Activated naive CD4-positive, alpha-beta T cell treated with Interleukin-2 at 50 U/mL for 16 hours (primary cell): ENCODE measurements around the gene PGBD1.
A peak's percentile ranks its signal among the peaks of the same experiment; 100 is the strongest.

ENCODE experiments used
- DNase-seq: peaks from one replicate; pipeline ENCODE4 v3.0.0-alpha.2; 2020

The PGBD1 gene

DNA sequence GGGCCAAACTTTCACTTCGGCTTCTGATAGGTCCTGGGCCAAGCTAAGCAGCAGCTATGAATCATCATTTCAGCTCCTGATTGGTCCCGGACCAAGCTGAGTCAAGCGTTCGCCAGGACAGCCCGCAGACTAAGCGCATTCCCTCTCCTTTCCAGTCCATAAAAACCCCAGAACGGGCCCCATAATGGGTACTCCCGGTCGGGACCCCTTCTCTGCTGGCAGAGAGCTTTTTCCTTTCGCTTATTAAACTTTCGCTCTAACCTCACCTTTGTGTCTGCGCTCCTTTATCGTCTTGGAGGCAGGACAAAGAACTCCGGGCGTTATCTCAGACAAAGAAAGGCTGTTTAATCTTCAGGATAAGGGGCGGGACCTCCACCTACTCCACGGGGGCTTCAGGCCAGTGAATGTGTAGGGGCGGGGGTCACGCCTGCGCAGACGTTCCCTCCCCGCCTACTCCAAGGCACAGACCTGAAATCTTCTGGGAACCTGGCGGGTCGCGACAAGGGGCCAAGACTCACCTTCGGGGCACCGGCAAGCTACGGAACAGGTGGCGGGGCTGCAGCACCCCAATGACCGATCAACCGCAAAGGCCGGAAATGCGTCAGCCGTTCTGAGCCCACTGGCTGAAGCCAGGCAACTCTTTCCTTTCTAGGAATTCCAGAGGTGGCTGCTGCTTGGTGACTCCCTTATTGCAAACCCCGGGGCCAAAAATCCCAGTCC lies 54.4 kb downstream of the PGBD1 start, which contains the start of gene ZSCAN31:
Gene ZSCAN31 (minus strand): TSS at position 585 of the 720 bp plus-strand sequence. CDS start 6,465 bp downstream, outside the sequence.
- peak; percentile 80 for DNase-seq

DNA sequence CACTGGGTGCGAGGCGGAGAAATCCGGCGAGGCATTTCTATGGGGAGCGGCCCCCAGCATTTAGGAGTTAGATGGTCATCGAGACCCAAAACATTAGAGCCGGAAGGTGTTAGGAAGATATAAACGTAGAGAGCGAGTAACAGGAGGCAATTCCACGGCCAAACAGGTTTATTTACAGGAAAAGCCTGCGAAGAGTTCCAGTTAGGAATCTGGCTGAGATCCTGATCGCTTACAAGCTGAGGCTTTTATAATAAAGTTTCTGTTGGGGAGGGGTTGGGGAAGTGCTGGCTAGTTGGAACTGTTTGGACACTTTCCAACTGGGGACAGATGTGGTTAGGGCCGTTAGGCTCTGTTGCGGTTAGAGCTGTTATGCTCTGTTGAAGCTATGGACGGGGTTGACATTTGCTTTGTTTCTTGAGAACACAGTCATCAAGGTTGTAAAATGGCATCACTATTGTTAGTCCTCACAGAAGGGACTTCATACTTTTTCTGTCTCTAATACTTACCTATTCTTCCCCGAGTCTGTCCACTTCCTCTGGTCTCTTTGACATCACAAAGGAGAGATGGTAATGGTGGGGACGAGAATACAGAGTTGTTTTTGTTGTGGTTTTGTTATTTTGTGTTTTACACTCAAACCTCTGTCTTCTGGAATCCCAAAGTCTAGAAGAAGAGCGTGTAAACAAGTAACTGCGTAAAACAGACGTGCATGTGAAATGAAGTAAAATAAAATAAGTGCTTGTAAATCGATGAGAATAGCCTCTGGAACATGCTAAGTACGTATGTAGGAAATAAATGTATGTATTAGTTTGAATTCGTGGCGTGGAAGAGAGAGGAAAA lies 55.1 kb downstream of the PGBD1 start:
- peak; percentile 7 for DNase-seq

DNA sequence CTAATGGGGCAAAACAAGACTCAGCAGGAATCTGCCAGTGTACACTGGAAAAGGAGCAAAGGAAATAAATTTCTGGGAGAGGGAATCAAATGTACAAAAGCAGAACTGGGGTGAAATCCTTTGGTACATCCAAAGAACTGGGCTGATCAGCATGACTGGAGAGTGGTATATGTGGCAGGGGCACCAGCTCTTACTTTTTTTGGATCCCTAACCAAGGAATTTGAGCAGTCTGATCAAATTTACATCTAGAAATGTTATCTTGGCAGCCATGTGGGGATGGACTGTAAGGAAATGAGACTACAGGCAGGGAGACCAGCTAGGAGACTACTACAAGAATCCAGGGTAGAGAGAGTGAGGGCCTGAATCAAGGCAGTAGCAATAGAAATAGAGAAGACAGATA lies 55.7 kb downstream of the PGBD1 start:
- DNase-seq = no peak

DNA sequence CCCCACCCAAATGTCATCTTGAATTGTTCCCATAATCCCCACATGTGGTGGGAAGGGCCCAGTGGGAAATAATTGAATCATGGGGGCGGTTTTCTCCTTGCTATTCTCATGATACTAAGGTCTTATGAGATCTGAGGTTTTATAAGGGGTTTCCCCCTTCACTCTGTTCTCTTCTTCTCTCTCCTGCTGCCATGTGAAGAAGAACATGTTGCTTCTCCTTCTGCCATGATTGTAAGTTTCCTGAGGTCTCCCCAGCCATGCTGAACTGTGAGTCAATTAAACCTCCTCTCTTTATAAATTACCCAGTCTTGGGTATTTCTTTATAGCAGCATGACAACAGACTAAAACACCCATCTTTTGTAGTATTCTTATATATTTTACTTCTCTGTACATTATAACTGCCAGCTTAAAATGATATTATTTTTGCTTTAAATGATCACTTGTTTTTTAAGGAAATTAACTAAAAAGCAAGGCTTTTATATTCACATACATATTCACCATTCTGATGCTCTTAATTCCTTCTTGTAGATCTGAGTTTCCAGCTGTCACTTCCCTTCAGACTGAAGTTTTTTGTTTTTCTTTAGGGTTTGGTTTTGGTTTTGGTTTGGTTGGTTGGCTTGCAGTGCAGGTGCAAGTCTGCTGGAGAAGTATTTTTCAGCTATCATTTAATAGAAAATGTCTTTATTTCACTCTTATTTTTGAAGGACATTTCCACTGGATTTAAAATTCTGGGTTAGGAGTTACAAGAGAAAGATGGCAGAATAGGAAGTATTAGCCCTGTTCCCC lies 59.1 kb downstream of the PGBD1 start:
- no peak for DNase-seq

DNA sequence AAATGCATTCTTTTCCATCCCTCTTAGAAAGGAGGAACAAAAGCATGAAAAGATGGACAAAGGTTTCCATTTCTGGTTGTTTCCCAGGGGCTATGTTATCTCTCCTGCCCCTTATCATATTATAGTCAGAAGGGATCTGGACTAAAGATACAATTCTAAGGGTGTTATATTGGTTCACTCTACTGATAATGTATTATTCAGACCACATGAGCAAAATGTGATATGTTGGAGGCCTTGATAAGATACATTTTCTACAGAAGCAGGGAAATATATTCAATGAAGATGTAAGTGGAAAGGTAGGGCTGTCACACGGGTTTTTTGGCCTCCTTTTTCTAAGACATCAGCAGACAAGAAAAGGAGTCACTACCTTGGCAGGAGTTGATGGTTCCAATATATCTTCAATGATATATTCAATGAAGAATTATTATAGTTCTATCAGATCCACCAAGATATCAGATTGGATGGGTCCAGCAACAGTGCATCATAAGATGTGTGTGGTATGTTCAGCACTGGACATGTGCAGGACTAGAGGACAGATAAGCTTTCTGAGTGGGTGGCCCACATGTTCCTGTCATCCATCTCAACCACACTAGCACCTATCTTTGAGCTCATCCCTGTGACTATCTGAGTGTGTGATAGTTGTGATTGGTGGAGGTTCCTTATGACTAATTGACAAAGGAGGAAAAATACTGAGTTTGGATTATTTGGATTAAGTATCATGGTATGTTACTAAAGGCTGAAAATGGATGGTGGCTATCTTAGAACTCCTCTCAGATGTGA lies 62.7 kb downstream of the PGBD1 start:
- no peak for DNase-seq

DNA sequence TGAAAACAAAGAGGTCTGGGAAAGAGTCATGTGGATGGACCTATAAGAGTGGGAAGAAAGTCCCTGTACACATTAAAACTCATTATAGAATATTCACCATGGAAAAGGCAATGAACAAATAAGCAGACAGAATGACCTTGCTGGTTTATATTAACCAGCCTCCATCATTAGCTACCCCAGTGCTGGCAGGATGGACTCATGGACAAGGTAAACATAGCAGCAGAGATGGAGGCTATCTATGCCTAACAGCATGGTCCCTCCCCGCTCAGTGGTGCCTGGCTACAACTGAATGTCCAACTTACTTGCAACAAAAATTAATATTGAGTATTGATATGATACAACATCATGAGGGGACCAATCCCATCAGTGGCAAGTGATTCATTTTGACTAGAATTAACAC lies 63.8 kb downstream of the PGBD1 start:
- no peak for DNase-seq

DNA sequence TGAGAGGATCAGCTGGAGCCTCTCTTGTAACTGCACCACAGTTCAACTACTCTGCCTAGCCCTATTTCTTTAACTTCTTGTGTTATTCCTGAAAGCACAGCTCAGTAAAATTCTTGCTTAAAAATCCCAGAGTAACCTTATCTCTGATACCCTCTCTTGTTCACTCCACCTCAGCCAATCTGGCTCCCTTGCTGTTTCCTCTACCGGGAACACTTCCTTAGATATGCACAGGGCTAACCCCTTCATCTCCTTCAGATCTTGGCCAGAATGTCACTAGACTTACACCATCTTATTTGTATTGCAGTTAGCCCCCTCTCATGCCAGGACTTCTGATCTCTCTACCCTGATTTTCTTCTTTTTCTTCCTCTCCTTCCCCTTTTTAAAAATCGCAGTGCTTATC lies 65.7 kb downstream of the PGBD1 start:
- DNase-seq = no peak

DNA sequence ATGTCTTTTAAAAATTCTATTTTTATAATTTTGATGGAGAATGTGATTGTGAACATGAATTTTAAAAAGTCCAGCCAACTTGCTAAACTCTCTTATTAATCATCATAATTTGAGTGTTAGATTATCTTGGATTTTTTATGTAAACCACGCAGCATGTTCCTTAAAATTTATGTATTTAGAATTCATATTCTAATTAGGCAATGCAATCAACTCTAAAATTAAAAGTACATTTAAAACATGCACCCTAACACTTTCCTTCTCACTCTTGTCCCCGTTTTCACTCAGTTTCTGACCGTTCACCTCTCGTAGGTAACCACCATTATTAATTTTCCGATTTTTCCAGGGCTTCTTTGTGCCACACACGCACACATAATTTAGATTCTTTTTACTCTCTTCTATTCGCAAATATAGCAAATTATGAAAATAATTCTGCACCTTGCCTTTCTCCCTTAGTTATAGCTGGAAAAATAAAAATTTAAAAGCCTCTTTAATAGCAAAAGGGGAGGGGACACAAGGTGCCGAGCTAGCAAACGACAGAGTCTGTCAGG lies 68.0 kb downstream of the PGBD1 start:
- no peak for DNase-seq

DNA sequence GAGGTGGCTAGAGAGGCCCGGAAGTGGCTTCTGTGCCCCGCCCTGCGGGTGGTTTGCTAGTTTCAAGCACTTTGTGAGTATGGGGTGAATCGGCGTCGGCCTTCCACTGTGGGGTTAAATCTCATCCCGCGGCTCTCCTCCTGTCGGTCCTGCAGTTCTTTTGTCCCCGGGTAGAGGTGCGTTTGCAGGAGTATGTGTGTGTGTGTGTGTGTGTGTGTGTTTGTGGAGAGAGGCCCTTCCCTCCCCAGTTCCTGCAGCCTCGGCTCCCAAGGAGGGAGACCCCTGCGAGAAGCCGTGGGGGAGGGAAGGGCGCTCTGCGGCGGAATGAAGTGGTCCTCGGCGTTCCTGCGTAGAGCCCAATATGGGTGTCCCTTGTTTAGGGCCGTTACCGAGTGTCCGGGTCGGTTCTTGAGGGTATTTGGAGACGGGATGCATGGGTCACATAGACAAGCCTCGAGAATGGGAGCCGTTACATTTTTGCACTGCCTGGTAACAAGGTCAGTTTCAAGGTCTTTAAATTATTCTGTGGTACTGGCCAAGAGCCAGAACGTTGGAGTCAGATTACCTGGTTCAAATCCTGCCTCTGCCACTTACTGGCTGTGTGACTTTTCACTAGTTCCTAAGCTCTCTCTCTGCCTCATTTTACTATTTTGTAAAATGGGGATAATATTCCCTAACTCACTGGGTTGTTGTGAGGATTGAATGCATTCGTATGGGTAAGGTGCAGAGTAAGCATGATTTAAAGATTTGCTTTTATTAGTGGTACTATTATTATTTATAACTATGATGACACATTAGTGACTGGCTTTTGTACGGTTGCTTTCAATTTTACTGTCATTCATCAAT lies 68.7 kb downstream of the PGBD1 start, which contains the start of gene ZKSCAN3:
Gene ZKSCAN3 (plus strand): TSS at position 56 of the 846 bp plus-strand sequence. CDS start 9,640 bp downstream, outside the sequence.
- peak; percentile 88 for DNase-seq

DNA sequence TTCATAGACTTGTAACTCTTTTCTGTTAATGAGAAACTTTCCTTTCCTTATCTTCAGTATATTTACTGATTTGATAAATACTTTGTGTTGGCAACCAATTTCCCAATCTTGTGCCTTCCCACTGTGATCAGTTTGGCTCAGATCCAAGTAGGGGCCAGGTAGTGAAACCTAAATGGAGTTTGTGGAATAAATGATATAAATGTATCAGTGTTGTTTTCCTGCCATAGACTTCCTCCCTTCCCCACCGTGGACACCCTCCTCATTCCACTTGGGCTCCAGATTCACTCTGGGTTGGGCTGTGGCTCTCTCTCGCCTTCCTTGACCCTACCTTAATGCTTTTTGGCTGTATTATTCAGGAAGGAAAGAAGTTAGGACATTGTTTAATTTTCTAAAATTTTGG lies 69.7 kb downstream of the PGBD1 start:
- DNase-seq = no peak

DNA sequence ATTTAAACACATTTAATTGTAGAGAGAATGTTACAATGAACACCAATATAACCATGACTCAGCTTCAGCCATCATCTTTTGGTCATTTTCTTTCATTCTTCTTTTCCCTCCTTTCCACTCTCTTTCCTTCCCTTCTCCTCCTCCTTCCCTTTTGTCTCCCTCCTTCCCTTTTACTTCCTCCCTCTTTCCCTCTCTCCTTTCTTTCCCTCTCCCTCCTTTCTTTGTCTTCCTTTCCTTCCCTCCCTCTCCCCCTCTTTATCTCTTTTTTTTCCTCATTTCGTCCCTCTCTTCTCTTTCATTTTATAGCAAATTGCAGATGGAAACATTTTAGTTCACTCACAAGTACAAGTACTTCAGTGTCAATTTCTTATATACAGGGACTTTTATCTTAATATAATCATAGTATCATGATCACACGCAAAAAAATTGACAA lies 70.1 kb downstream of the PGBD1 start:
- no peak for DNase-seq
